Measurements from ENCODE around the gene COL5A1. TPM values are rescaled to one million over a fixed set of nuclear protein-coding genes. Genes with fewer than 3 reads are reported as not detected.

The COL5A1 gene
- total and polyA plus RNA-seq, 2 experiments from 2014 or later: 211 to 812 TPM

GRCh38 chr9:134867917-134868750, 226.5 kb downstream of the COL5A1 start:
- Histone ChIP-seq H3K36me3 (ENCODE audit: low read depth) (no peaks in the 10 kb centered on the region), H3K4me3 (no peak overlapping the region)

GRCh38 chr9:134868751-134869553, 227.3 kb downstream of the COL5A1 start:
- WGBS, 2 experiments (ENCODE audit: low coverage in 1 of 2, low lambda C conversion rate in 2 of 2, missing lambda C conversion rate in 2 of 2): 68 to 71% methylated on average over 23 to 25 of the region's 25 CpGs
- no peak for DNase-seq
- in situ Hi-C loops (cut with MboI): no loop called here

More at GRCh38 chr9:134867917-134868750, 226.5 kb downstream of the COL5A1 start:
- DNase-seq: no peak
- Histone ChIP-seq H3F3A (ENCODE audit: insufficient read depth) (no peaks in the 10 kb centered on the region), H3K27me3 (replicated peaks; ENCODE audit: insufficient read depth) (peaks cover 20% of the 10 kb centered on the region), H3K4me1 (ENCODE audit: insufficient read depth) (no peaks in the 10 kb centered on the region), H4K20me1 (ENCODE audit: insufficient read depth) (no peaks in the 10 kb centered on the region), H3K27ac (no peak overlapping the region), H3K79me2 (ENCODE audit: insufficient read depth) (no peaks in the 10 kb centered on the region), H2AFZ (no peak overlapping the region), H3K9me3 (ENCODE audit: low read depth) (no peaks in the 10 kb centered on the region), H3K9ac (no peak overlapping the region), H3K4me2 (ENCODE audit: unreplicated experiment) (no peak overlapping the region), H3K9me2 (ENCODE audit: insufficient read depth) (no peaks in the 10 kb centered on the region)
- TF ChIP-seq EZH2phosphoT487 (IDR thresholded peaks at IDR 0.05; ENCODE audit: insufficient read depth, low read depth) (no peak), EZH2 (IDR thresholded peaks at IDR 0.05; ENCODE audit: insufficient read depth, poor library complexity, severe bottlenecking) (no peak)
- 74 to 75% methylated on average over 21 to 22 of the region's 22 CpGs for WGBS, 2 experiments (ENCODE audit: low coverage in 1 of 2, low lambda C conversion rate in 2 of 2, missing lambda C conversion rate in 2 of 2)
- in situ Hi-C loops (cut with MboI): no loop called here

GRCh38 chr9:134869554-134870300, 228.1 kb downstream of the COL5A1 start:
- 59 to 60% methylated on average over 15 to 17 of the region's 17 CpGs for WGBS, 2 experiments (ENCODE audit: low coverage in 1 of 2, low lambda C conversion rate in 2 of 2, missing lambda C conversion rate in 2 of 2)
- H3F3A ChIP-seq (ENCODE audit: insufficient read depth): no peaks in the 10 kb centered on the region
- H3K4me2 ChIP-seq (ENCODE audit: unreplicated experiment): no peak overlapping the region
- no peaks in the 10 kb centered on the region for H3K9me2 ChIP-seq (ENCODE audit: insufficient read depth)
- no peak for DNase-seq
- TF ChIP-seq EZH2phosphoT487 (IDR thresholded peaks at IDR 0.05; ENCODE audit: insufficient read depth, low read depth): no peak
- TF ChIP-seq EZH2 (IDR thresholded peaks at IDR 0.05; ENCODE audit: insufficient read depth, poor library complexity, severe bottlenecking): no peak
- no peak overlapping the region for H2AFZ ChIP-seq
- H3K27ac ChIP-seq: no peak overlapping the region
- no peaks in the 10 kb centered on the region for H3K4me1 ChIP-seq (ENCODE audit: insufficient read depth)
- H4K20me1 ChIP-seq (ENCODE audit: insufficient read depth): no peaks in the 10 kb centered on the region
- no peaks in the 10 kb centered on the region for H3K36me3 ChIP-seq (ENCODE audit: low read depth)
- no peaks in the 10 kb centered on the region for H3K79me2 ChIP-seq (ENCODE audit: insufficient read depth)
- H3K9ac ChIP-seq: no peak overlapping the region
- H3K9me3 ChIP-seq (ENCODE audit: low read depth): no peaks in the 10 kb centered on the region
- in situ Hi-C loops (cut with MboI): no loop called here
- H3K4me3 ChIP-seq: no peak overlapping the region
- peaks cover 25% of the 10 kb centered on the region for H3K27me3 ChIP-seq (replicated peaks; ENCODE audit: insufficient read depth)

More at GRCh38 chr9:134868751-134869553, 227.3 kb downstream of the COL5A1 start:
- Histone ChIP-seq H3K4me2 (ENCODE audit: unreplicated experiment) (no peak overlapping the region), H3K9me3 (ENCODE audit: low read depth) (no peaks in the 10 kb centered on the region), H3K4me3 (no peak overlapping the region), H3F3A (ENCODE audit: insufficient read depth) (no peaks in the 10 kb centered on the region), H3K9ac (no peak overlapping the region), H3K27ac (no peak overlapping the region), H3K36me3 (ENCODE audit: low read depth) (no peaks in the 10 kb centered on the region), H3K27me3 (replicated peaks; ENCODE audit: insufficient read depth) (peaks cover 19% of the 10 kb centered on the region), H3K79me2 (ENCODE audit: insufficient read depth) (no peaks in the 10 kb centered on the region), H3K4me1 (ENCODE audit: insufficient read depth) (no peaks in the 10 kb centered on the region), H3K9me2 (ENCODE audit: insufficient read depth) (no peaks in the 10 kb centered on the region), H2AFZ (no peak overlapping the region), H4K20me1 (ENCODE audit: insufficient read depth) (no peaks in the 10 kb centered on the region)
- no peak for TF ChIP-seq EZH2phosphoT487 (IDR thresholded peaks at IDR 0.05; ENCODE audit: insufficient read depth, low read depth)
- TF ChIP-seq EZH2 (IDR thresholded peaks at IDR 0.05; ENCODE audit: insufficient read depth, poor library complexity, severe bottlenecking): no peak

- Histone ChIP-seq H3F3A (ENCODE audit: insufficient read depth) (no peaks in the 10 kb centered on the region), H3K9ac (no peak overlapping the region), H3K27me3 (replicated peaks; ENCODE audit: insufficient read depth) (peaks cover 29% of the 10 kb centered on the region), H3K4me2 (ENCODE audit: unreplicated experiment) (no peak overlapping the region), H3K9me2 (ENCODE audit: insufficient read depth) (no peaks in the 10 kb centered on the region), H3K4me3 (no peak overlapping the region), H2AFZ (no peak overlapping the region), H3K9me3 (ENCODE audit: low read depth) (no peaks in the 10 kb centered on the region), H3K4me1 (ENCODE audit: insufficient read depth) (no peaks in the 10 kb centered on the region), H3K27ac (no peak overlapping the region), H3K79me2 (ENCODE audit: insufficient read depth) (no peaks in the 10 kb centered on the region), H3K36me3 (ENCODE audit: low read depth) (no peaks in the 10 kb centered on the region), H4K20me1 (ENCODE audit: insufficient read depth) (no peaks in the 10 kb centered on the region)
- TF ChIP-seq EZH2 (IDR thresholded peaks at IDR 0.05; ENCODE audit: insufficient read depth, poor library complexity, severe bottlenecking): no peak
- no peak for TF ChIP-seq EZH2phosphoT487 (IDR thresholded peaks at IDR 0.05; ENCODE audit: insufficient read depth, low read depth)
- in situ Hi-C loops (cut with MboI): no loop called here
- DNase-seq: no peak
- WGBS, 2 experiments (ENCODE audit: low coverage in 1 of 2, low lambda C conversion rate in 2 of 2, missing lambda C conversion rate in 2 of 2): 58 to 60% methylated on average over 11 of the region's 11 CpGs
Observed at GRCh38 chr9:134870301-134870694, 228.7 kb downstream of the COL5A1 start.
